HG03439 (cell line): Measurements from ENCODE around the gene ATL1.

ENCODE experiments used
- ATAC-seq: cut with Tn5 transposase; IDR thresholded peaks from one replicate; pipeline ENCODE4 v1.9.1; 2021; ENCODE audit warnings: mild to moderate bottlenecking, moderate library complexity; ENCODE audit not compliant: unreplicated experiment

The ATL1 gene

DNA sequence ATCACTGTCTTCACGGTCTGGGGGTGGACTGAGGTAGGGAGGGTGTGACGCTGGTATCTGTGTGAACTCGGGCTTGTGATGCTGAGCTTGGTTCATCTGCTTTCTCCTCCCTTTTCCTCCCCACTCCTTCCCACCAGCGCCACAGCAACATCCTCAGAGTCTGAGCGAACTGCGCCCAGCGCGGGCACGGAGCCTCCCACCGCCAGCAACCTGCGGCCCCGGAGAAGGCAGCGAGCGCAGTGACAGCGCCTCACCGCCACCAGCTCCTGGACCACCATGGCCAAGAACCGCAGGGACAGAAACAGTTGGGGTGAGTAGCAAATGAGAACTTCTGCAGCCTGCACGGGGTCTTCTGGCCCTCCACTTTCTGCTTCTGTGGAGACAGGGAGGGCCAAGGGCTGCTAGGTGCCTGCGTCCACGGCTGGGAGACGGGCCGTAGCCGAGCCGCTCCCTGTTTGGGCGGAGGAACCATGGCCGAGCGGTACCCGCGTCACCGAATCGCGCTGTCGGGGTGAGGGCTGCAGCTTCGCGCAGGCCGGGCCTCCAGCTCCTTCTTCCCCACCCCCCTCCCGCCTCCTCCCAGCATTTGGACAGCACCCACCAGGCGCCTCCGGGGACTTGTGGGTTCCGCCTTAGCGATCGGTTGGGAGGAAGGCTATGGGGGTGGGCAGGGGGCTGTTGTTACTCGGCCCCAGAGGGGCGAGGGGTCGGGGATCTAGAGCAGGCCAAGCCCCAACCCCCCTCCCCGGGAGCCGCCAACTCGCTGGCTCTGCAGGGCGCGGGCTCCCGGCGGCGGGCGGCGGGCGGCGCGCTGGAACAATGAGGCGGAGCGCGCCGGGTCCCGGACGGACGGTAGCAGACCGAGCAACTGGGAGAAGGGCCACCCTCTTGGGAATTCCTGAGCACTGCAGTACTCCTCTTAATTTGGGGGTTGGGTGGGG is at the start of gene ATL1:
TSS of gene ATL1 (plus strand) at position 156 of the 941 bp plus-strand sequence. CDS start at position 277, 121 bp downstream.
- ATAC-seq: peak; percentile 47

- ATAC-seq: no peak
Observed at GRCh38 chr14:50510157-50510556, 49.8 kb upstream of the ATL1 start.

DNA sequence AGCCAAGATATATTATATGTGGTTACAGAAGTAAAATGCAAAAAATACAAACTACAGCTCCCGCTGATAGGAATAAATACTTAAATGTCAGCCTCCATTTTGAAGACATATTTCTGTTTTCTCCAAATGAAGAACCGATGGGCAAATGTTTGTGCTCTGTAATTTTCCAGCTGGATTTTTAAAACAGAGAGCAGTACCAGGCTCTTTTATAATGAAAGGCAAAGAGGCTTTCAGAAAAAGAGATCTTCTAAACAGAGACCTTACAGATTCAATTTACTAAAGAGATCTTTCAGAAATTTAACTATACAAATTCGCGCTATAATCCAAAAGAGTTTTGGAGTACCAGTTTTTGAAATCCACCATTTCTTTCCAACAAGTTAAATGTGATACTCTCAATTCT is 47.5 kb upstream of the ATL1 start:
- no peak for ATAC-seq

DNA sequence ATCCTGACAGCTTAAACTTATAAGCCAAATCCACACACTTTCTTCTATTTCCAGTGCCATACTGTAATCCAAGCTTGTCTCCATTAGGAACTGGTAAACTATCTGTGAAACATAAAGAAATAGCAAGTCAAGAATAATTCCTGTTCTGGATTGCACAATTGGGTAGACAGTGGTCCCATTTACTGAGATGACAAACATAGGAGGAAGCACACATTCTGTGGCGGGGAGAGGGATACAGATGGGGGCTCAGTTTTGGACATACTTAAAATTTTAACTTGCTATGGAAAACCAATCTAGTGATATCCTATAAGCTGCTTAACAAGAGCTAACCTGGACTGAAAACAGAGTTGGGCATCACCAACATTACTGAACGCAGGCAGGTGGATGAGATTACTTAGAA is 43.9 kb upstream of the ATL1 start:
- ATAC-seq: no peak

- peak; percentile 75 for ATAC-seq
Observed at GRCh38 chr14:50520947-50521815, 38.8 kb upstream of the ATL1 start.

DNA sequence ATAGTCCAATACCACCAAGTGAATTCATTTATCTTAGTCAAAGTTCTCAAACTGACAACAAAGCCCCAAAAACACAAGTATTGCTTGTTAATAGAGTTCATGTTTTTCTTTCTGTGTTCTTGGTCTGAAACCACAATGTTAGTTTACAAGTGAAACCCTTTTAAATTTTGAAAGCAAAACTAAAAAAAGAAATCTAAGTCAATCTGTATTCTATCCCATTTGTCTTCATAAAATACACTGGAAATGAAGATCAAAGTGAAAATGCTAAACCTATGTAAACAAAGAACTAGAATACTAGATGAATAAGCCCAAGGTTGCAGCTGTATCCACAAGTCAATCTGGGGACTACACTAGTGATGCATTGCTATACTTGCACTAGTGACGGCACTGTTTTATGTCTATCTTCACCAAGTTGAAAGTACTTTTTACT is 38.0 kb upstream of the ATL1 start:
- ATAC-seq: peak; percentile 60

- ATAC-seq: no peak
Observed at GRCh38 chr14:50523271-50524041, 36.5 kb upstream of the ATL1 start.

- no peak for ATAC-seq
Observed at GRCh38 chr14:50524060-50524459, 35.9 kb upstream of the ATL1 start.

DNA sequence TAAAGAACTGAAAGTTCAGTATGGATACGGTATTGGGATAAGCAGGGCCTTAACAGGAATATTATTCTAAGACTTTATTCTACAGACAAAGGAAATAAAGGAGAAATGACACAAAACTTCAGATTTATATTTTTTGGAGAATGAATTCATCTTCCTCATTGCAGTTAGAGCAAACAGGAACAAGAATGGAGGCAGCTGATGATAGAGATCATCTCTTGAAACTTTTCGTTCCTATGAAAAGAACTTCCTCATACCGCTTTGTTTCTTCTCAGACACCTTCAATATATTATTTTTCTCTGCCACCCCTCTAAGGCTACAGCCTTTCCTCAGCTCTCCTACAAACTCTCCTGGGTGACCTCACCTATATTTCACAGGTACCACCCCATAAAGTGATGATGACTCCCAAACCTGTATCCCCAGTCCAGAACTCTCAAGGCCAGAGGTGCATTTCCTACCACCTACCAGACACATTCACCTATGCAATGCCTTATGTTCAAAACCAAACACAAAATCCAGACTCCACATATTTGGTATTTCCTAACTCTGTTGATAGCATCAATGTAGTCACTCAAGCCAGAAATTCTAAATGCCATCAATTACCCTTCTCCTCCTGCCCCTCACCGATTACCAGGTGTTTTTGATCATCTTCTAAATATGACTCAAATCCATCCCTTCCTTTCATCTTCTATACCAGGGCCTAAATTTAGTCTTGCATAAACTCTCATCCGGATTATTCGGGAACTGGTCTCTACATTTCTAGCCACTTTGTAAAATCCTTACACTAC is 35.0 kb upstream of the ATL1 start:
- no peak for ATAC-seq

GRCh38 chr14:50528000-50528399 is 31.9 kb upstream of the ATL1 start:
- ATAC-seq: no peak

GRCh38 chr14:50529288-50530179 is 30.4 kb upstream of the ATL1 start:
- ATAC-seq: no peak

DNA sequence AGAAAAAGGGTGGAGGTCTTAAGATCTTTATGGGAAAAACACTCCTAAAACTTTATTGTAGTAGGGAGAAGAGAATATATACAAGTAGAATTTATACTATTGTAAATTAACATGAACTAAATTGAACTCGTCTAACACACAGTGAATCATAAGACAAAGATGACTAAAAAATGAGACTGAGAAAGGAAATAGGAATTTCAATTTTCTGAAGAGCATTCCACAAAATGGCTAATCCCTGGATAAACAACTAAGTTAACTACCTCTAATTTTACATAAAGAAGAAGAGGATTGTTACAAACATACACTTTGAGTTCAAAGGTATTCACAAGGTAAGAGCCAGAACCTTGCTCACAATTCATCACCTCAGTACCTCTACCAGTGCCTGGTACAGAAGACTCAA is 29.6 kb upstream of the ATL1 start:
- no peak for ATAC-seq

- no peak for ATAC-seq
Observed at GRCh38 chr14:50530794-50531365, 29.1 kb upstream of the ATL1 start.

GRCh38 chr14:50531595-50532501 is 28.1 kb upstream of the ATL1 start:
- ATAC-seq: peak; percentile 33

DNA sequence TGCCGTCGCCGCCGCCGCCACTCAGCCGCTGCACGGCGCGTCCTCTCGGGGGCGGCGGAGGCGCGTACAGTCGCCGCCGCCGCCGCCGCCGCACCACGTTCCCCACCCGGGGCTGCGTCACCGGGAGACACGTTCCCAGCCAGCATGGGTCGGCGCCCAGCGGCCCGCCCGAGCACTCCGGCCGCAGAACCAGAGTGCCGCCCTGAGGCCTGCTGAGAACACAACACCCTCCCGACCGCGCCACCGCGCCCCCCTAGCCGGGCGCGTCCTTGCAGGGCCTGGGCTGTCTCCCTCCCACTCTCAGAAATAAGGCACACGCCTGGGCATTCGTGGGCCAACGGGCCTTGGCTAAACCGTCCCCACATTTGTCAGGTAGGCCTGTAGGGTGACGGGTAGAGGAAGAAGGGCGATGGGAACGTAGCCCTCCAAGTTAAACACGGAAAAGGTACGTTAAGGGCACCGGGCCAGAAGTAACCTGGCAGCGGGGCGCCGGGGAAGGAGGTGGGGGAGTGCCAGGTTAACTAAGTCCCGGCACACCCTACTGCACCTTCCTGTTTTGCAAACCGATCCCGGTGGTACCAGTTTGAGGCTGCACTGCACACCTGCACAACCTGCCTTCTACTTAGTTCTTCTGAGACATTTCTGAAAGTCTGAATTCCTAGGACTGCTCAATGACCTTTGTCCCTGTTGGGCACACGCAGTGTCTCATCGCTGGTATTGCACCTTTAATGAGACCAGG is 27.3 kb upstream of the ATL1 start, which contains the start of gene MAP4K5:
TSS of gene MAP4K5 (minus strand) at position 68 of the 739 bp plus-strand sequence. CDS start 520 bp downstream, outside the sequence.
- ATAC-seq: peak; percentile 94

DNA sequence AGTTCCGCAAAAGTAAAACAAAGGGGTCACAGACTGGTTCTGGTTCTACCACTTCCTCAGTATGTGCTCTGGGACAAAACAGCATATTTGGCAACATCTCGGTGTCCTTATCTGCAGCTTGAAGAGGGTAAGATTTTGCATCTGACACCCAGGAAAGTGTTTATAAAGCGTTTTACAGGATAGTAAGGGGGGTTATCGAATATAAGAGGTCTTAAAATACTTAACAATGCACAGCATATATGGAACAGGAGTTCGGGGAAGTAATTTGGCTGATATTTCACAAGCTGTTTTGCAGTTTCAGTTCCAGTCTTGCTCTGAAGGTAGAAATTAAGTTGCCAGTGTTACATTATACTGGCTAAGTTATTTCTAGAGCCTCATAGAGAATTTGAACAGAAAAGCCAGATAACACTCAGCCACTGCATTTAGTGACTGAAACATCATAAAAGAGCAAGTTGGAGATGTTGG is 26.7 kb upstream of the ATL1 start:
- peak; percentile 17 for ATAC-seq

GRCh38 chr14:50533806-50534205 is 26.1 kb upstream of the ATL1 start:
- ATAC-seq: no peak
